ENCODE data around the gene UBE4B. TPM values are rescaled to one million over a fixed set of nuclear protein-coding genes. Genes with fewer than 3 reads are reported as not detected.
A peak's percentile ranks its signal among the peaks of the same experiment; 100 is the strongest.
"Not testable (repeated sequence)": the region's sequence is repeated elsewhere in the genome, so short reads cannot be mapped to it uniquely, and the experiment has no call there.

Gene UBE4B
- total RNA-seq, 1 donor from 2014 or later, result 36.2 TPM

GRCh38 chr1:10065760-10066159, 33.0 kb downstream of the UBE4B start:
- no peak overlapping the region for H3K4me3 ChIP-seq
- intact Hi-C loops (cut with DNase I), result no loop called here
- no peak for TF ChIP-seq CTCF (IDR thresholded peaks at IDR 0.05)
- no peaks in the 10 kb centered on the region for H3K36me3 ChIP-seq
- no peak for DNase-seq
- H3K27me3 ChIP-seq, result no peaks in the 10 kb centered on the region
- no peak for ATAC-seq
- no peak overlapping the region for H3K27ac ChIP-seq
- H3K9me3 ChIP-seq, result no peaks in the 10 kb centered on the region
- H3K4me1 ChIP-seq, result peaks cover 17% of the 10 kb centered on the region

GRCh38 chr1:10068605-10069294, 36.0 kb downstream of the UBE4B start:
- TF ChIP-seq CTCF (IDR thresholded peaks at IDR 0.05), result no peak
- Histone ChIP-seq H3K9me3 (no peaks in the 10 kb centered on the region), H3K36me3 (peaks cover 13% of the 10 kb centered on the region), H3K27ac (no peak overlapping the region), H3K4me1 (peaks cover 17% of the 10 kb centered on the region), H3K4me3 (no peak overlapping the region), H3K27me3 (no peaks in the 10 kb centered on the region)
- no peak for ATAC-seq
- DNase-seq, result no peak
- intact Hi-C loops (cut with DNase I), result no loop called here

GRCh38 chr1:10070206-10070605, 37.4 kb downstream of the UBE4B start:
- Histone ChIP-seq H3K4me1 (peaks cover 23% of the 10 kb centered on the region), H3K27ac (no peak overlapping the region), H3K27me3 (no peaks in the 10 kb centered on the region), H3K9me3 (no peaks in the 10 kb centered on the region), H3K4me3 (no peak overlapping the region), H3K36me3 (peaks cover 13% of the 10 kb centered on the region)
- DNase-seq (no peak), ATAC-seq (no peak)
- intact Hi-C loops (cut with DNase I), result no loop called here
- TF ChIP-seq CTCF (IDR thresholded peaks at IDR 0.05), result no peak

GRCh38 chr1:10071640-10072039, 38.9 kb downstream of the UBE4B start:
- Histone ChIP-seq H3K27ac (no peak overlapping the region), H3K4me3 (no peak overlapping the region), H3K27me3 (no peaks in the 10 kb centered on the region), H3K9me3 (no peaks in the 10 kb centered on the region), H3K36me3 (peaks cover 13% of the 10 kb centered on the region), H3K4me1 (peaks cover 16% of the 10 kb centered on the region)
- no peak for DNase-seq
- no peak for TF ChIP-seq CTCF (IDR thresholded peaks at IDR 0.05)
- ATAC-seq, result no peak
- intact Hi-C loops (cut with DNase I), result no loop called here

GRCh38 chr1:10073371-10073770, 40.6 kb downstream of the UBE4B start:
- H3K4me3 ChIP-seq; intact Hi-C loops (cut with DNase I): not testable (repeated sequence)

GRCh38 chr1:10074059-10074851, 41.5 kb downstream of the UBE4B start:
- intact Hi-C loops (cut with DNase I), result no loop called here
- no peak overlapping the region for H3K27ac ChIP-seq
- H3K36me3 ChIP-seq, result peaks cover 13% of the 10 kb centered on the region
- peak; percentile 68 for DNase-seq
- peaks cover 20% of the 10 kb centered on the region for H3K4me1 ChIP-seq
- no peak for TF ChIP-seq CTCF (IDR thresholded peaks at IDR 0.05)
- peak; percentile 97 for ATAC-seq
- no peaks in the 10 kb centered on the region for H3K9me3 ChIP-seq
- H3K4me3 ChIP-seq, result no peak overlapping the region
- H3K27me3 ChIP-seq, result no peaks in the 10 kb centered on the region

More at GRCh38 chr1:10073371-10073770, 40.6 kb downstream of the UBE4B start:
- not testable (repeated sequence) for ATAC-seq, H3K27me3 ChIP-seq, H3K27ac ChIP-seq, DNase-seq, H3K9me3 ChIP-seq
- Histone ChIP-seq H3K36me3 (peaks cover 13% of the 10 kb centered on the region), H3K4me1 (peaks cover 16% of the 10 kb centered on the region)
